Common myeloid progenitor, CD34-positive (primary cell): Measurements from ENCODE around the gene UMPS.

ENCODE experiments used
- CTCF ChIA-PET: fragments of 350-600 bp; sonication (Branson Sonifier 250); formaldehyde crosslinking; loops from one replicate; lab custom pipeline; 2021; ENCODE audit warnings: antibody characterized with exemption; lab: Charles Lee
- POLR2A ChIA-PET: fragments of 350-600 bp; sonication (Branson Sonifier 250); formaldehyde crosslinking; loops from one replicate; lab custom pipeline; 2021; ENCODE audit warnings: antibody characterized with exemption; lab: Charles Lee
- DNase-seq, 3 donors: peaks; one replicate each; pipeline versions ENCODE4 v3.0.0 to v3.0.0-alpha.2; 2013
- H3K27ac ChIP-seq, 2 experiments: 1 replicate in 1 of 2; 2 replicates in 1 of 2; pipeline ENCODE4 v1.7.0; 2013; ENCODE audit warnings: inconsistent platforms in 2 of 2, low read length in 2 of 2, mild to moderate bottlenecking in 2 of 2, low read depth in 1 of 2, moderate library complexity in 1 of 2; ENCODE audit not compliant: severe bottlenecking in 2 of 2, insufficient read depth in 1 of 2, poor library complexity in 1 of 2
- H3K27me3 ChIP-seq, 5 experiments: replicated peaks in 2 of 5; 1 replicate in 3 of 5; 2 replicates in 2 of 5; pipeline versions ENCODE4 v1.6.1 to v1.7.0; 2013; ENCODE audit warnings: low read length in 4 of 5, mild to moderate bottlenecking in 2 of 5, moderate library complexity in 2 of 5, inconsistent platforms in 1 of 5; ENCODE audit not compliant: insufficient read depth in 5 of 5, control insufficient read depth in 4 of 5
- H3K36me3 ChIP-seq, 4 experiments: 1 replicate in 2 of 4; 2 replicates in 2 of 4; pipeline versions ENCODE4 v1.6.1 to v1.7.0; 2013; ENCODE audit warnings: low read length in 3 of 4, control low read depth in 1 of 4, mild to moderate bottlenecking in 1 of 4; ENCODE audit not compliant: control insufficient read depth in 4 of 4, insufficient read depth in 4 of 4
- H3K4me1 ChIP-seq, 4 experiments: 1 replicate in 3 of 4; 2 replicates in 1 of 4; pipeline versions ENCODE4 v1.6.1 to v1.7.1; 2013; ENCODE audit warnings: low read length in 3 of 4, mild to moderate bottlenecking in 3 of 4, control low read depth in 1 of 4, inconsistent platforms in 1 of 4, moderate library complexity in 1 of 4; ENCODE audit not compliant: control insufficient read depth in 4 of 4, insufficient read depth in 4 of 4; ENCODE audit errors: control extremely low read depth in 1 of 4
- H3K4me3 ChIP-seq, 7 experiments: 1 replicate in 4 of 7; 2 replicates in 3 of 7; pipeline versions ENCODE4 v1.5.1 to v1.7.0; 2013; ENCODE audit warnings: mild to moderate bottlenecking in 7 of 7, low read length in 6 of 7, moderate library complexity in 6 of 7, inconsistent platforms in 2 of 7, low read depth in 2 of 7, control low read depth in 1 of 7; ENCODE audit not compliant: insufficient read depth in 4 of 7, control insufficient read depth in 1 of 7; ENCODE audit errors: extremely low read depth in 1 of 7
- H3K9me3 ChIP-seq, 5 experiments: 1 replicate in 4 of 5; 2 replicates in 1 of 5; pipeline versions ENCODE4 v1.6.1 to v1.7.1; 2013; ENCODE audit warnings: low read length in 4 of 5, mild to moderate bottlenecking in 2 of 5, inconsistent platforms in 1 of 5, low read depth in 1 of 5, moderate library complexity in 1 of 5; ENCODE audit not compliant: control insufficient read depth in 4 of 5, insufficient read depth in 2 of 5; ENCODE audit errors: control extremely low read depth in 1 of 5
- WGBS: methylation state at CpG from one replicate; pipeline ENCODE4 v1.1.5; 2013; ENCODE audit not compliant: insufficient coverage; 5-methylcytosine and 5-hydroxymethylcytosine counted together

Gene UMPS

DNA sequence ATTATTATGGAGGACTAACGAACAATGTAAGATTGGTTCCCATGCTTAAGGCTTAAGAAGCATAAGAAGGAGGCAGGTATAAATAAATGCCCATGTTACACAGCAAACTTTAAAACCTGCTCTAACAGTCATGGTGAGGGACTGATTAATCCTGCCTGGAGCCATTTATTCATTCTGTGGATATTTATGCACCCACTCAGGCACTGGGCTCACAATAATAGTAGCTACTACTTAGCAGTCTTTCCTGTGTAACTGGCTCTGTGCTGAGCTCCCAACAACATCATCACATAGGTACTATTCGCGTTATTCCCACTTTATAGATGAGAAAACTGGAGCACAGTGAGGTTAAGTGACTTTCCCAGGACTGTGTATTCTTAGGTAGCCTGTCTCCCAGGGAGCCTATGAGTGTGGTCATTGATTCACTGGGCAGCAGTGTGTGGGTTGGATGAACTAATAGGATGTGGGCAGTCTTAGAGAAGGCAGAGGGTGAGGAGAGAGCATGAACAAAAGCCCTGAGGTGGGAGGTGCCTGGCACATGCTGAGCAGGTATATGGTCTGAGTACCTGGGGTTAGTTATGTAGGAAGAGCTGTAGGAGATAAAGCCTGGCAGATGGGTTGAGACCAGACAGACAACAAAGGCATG is 44.1 kb upstream of the UMPS start:
- WGBS: 100% methylated on average over 2 of the region's 3 CpGs
- H3K4me1 ChIP-seq: peaks cover 0 to 3% (median 2%) of the 10 kb centered on the region in 4 experiments
- H3K36me3 ChIP-seq: no peaks in the 10 kb centered on the region
- no peaks in the 10 kb centered on the region for H3K27me3 ChIP-seq
- no peaks in the 10 kb centered on the region for H3K9me3 ChIP-seq
- ChIA-PET CTCF (interaction anchor here (0.9 to 10.2 kb wide), 4 partner anchors 9 to 123 kb away, joined by 4 to 194 read pairs (median 26); no protein-coding TSS in a partner anchor), POLR2A (no interaction called here)
- DNase-seq: no peak
- no peak overlapping the region for H3K27ac ChIP-seq
- no peak overlapping the region for H3K4me3 ChIP-seq

DNA sequence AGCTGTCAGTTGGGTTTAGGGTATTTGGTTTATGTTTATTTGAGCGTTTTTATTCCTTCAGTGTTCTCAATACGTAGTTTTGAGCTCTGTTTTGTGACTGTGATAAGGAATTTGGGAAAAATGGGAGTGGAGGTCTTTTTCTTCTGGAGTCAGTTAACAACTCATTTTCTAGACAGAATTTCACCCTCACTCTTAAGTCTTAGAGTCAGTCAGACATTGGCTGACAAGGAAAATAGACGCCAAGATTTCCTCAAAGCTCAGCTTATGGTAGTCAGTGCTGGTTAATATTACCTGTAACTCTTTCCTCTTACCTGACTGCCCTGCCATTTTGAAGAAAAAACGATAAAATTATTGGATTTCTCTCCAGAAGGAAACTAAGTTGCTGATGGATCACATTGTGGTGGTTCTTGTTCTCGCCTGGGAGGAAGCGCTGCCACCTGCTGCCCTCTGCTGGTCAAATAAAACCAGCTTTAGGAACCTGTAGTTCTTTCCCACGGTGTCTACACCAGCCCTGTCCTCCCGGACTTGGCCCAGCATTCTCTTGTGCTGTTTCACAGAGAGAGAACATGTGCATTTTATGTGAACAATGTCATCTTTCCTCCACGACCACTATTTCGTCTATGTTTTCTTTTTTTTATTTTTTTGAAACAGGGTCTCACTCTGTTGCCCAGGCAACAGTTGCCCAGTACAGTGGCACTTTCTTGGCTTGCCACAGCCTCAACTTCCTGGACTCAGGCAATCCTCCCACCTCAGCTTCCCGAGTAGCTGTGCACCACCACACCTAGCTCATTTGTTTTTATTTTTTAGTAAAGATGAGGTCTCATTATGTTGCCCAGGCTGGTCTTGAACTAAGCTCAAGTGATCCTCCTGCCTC is 41.4 kb upstream of the UMPS start:
- Histone ChIP-seq H3K27ac (no peak overlapping the region), H3K27me3 (peaks cover 0 to 2% (median 0%) of the 10 kb centered on the region in 5 experiments), H3K4me3 (no peak overlapping the region), H3K36me3 (no peaks in the 10 kb centered on the region), H3K4me1 (peaks cover 0 to 3% (median 2%) of the 10 kb centered on the region in 4 experiments), H3K9me3 (no peaks in the 10 kb centered on the region)
- POLR2A ChIA-PET: no interaction called here
- CTCF ChIA-PET: interaction anchor here (0.8 to 10.2 kb wide), 28 partner anchors 8 to 213 kb away, joined by 3 to 194 read pairs (median 5); partner anchors contain the start of gene UMPS
- 25% methylated on average over 4 of the region's 11 CpGs for WGBS
- DNase-seq: peak; percentile 77 to 87 (median 83)

DNA sequence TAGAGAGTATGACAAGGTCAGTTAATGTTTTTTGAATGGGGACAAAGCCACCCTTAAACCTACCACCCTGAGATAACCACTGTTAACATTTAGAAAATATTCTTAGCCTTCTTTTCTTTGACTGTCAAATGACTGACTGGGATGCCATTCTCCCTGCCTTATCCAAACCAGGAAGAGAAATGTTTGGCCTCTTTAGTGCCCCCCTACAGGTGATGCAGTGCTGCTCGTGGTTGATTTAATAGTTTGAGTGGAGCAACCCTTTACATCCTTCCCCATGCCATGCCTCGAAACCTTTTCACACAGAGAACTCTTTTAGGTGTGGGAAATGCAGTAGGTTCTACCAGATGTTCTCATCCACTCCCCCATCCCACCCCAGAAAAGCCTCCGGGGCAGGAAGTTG is 38.7 kb upstream of the UMPS start:
- CTCF ChIA-PET: interaction anchor here (1.1 to 10.2 kb wide), 2 partner anchors 121 to 128 kb away, joined by 6 to 194 read pairs; no protein-coding TSS in a partner anchor
- peaks cover 0 to 2% (median 0%) of the 10 kb centered on the region in 5 experiments for H3K27me3 ChIP-seq
- H3K27ac ChIP-seq: no peak overlapping the region
- WGBS: no CpG with 5 or more reads among the region's 3 CpGs
- H3K4me1 ChIP-seq: peaks cover 0 to 3% (median 2%) of the 10 kb centered on the region in 4 experiments
- no peaks in the 10 kb centered on the region for H3K36me3 ChIP-seq
- no peaks in the 10 kb centered on the region for H3K9me3 ChIP-seq
- H3K4me3 ChIP-seq: no peak overlapping the region
- POLR2A ChIA-PET: no interaction called here
- no peak for DNase-seq

DNA sequence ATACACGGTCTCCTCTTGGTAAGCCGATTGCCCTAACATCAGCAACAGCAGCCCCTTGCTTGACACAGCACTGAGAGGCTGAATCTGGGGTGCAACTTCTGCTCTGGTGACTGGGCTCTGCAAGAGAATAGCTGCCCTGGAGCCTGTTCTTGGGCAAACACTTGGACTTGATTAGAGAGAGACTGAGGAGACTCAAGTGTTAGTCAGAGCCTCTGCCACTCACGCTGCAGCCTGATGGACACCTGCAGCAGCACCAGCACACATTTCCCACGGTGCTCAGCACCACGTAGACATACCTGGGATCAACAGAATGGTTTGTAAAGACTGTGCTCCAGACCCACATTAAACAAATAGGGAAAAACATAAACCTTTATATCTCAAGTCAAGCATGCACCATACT is 35.8 kb upstream of the UMPS start:
- Histone ChIP-seq H3K36me3 (no peaks in the 10 kb centered on the region), H3K27me3 (peaks cover 0 to 2% (median 0%) of the 10 kb centered on the region in 5 experiments), H3K4me3 (no peak overlapping the region), H3K27ac (no peak overlapping the region), H3K4me1 (no peaks in the 10 kb centered on the region), H3K9me3 (no peaks in the 10 kb centered on the region)
- ChIA-PET POLR2A (no interaction called here), CTCF (interaction anchor here (1.1 to 5.0 kb wide), 2 partner anchors 129 to 135 kb away, joined by 5 to 24 read pairs; no protein-coding TSS in a partner anchor)
- DNase-seq: no peak
- WGBS: 97% methylated on average over 5 of the region's 5 CpGs

DNA sequence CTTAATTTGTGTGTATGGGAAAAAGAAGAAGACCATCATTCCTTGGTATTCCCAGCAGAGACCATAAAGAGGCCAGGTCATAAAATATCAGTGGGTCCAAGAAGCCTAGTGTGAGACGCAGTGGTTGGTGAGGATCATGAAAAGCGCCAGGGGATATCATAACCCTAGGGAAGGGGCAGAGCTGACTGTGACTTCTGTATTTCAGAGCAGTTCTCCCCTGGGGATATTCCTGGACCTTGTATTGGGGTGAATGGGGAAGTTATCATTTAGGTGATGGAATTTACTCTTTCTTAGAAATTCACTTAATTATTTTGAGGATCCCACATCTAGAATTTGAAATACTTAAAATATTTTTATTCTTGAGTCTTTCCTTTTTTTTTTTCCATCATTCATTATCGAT is 34.9 kb upstream of the UMPS start:
- CTCF ChIA-PET: interaction anchor here (5.0 kb wide), 1 partner anchor 135 kb away, joined by 24 read pairs; no protein-coding TSS in a partner anchor
- H3K4me1 ChIP-seq: no peaks in the 10 kb centered on the region

DNA sequence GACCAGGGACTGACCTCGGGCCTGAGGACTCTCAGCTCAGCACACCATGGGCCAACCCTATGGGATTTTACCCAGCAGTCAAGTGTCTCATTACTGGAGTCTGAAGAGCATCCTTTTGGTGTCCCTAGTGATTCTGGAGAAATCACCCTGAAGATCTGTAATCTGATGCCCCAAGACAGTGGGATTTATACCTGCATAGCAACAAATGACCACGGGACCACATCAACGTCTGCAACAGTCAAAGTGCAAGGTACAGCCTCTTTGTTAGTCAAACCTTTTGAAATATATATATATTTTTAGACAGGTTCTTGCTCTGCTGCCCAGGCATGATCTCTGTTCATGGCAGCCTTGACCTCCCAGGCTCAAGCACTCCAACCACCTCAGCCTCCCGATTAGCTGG is 34.2 kb upstream of the UMPS start:
- DNase-seq: no peak
- peaks cover 0 to 13% (median 2%) of the 10 kb centered on the region in 5 experiments for H3K27me3 ChIP-seq
- 100% methylated on average over 1 of the region's 4 CpGs for WGBS
- POLR2A ChIA-PET: no interaction called here
- no peak overlapping the region for H3K27ac ChIP-seq
- H3K9me3 ChIP-seq: no peaks in the 10 kb centered on the region
- no peaks in the 10 kb centered on the region for H3K4me1 ChIP-seq
- CTCF ChIA-PET: interaction anchor here (0.7 to 5.0 kb wide), 3 partner anchors 40 to 136 kb away, joined by 3 to 24 read pairs (median 3); no protein-coding TSS in a partner anchor
- H3K36me3 ChIP-seq: no peaks in the 10 kb centered on the region
- no peak overlapping the region for H3K4me3 ChIP-seq

More for the DNA sequence above, 34.9 kb upstream of the UMPS start:
- no peak overlapping the region for H3K4me3 ChIP-seq
- no peak for DNase-seq
- no peak overlapping the region for H3K27ac ChIP-seq
- WGBS: 87% methylated on average over 2 of the region's 3 CpGs
- POLR2A ChIA-PET: no interaction called here
- no peaks in the 10 kb centered on the region for H3K9me3 ChIP-seq
- no peaks in the 10 kb centered on the region for H3K36me3 ChIP-seq
- H3K27me3 ChIP-seq: peaks cover 0 to 8% (median 2%) of the 10 kb centered on the region in 5 experiments
